GM20431 (cell line): ENCODE data around the gene CITED1.

Source experiments
- in situ Hi-C: fragments of 300-500 bp; cut with MseI, MboI; formaldehyde crosslinking; loops from one replicate; pipeline ENCODE4 v1.15.0; 2020; ENCODE audit warnings: low sequenced_read_pairs; ENCODE audit not compliant: unreplicated experiment

CITED1 gene, protein sequence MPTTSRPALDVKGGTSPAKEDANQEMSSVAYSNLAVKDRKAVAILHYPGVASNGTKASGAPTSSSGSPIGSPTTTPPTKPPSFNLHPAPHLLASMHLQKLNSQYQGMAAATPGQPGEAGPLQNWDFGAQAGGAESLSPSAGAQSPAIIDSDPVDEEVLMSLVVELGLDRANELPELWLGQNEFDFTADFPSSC

DNA sequence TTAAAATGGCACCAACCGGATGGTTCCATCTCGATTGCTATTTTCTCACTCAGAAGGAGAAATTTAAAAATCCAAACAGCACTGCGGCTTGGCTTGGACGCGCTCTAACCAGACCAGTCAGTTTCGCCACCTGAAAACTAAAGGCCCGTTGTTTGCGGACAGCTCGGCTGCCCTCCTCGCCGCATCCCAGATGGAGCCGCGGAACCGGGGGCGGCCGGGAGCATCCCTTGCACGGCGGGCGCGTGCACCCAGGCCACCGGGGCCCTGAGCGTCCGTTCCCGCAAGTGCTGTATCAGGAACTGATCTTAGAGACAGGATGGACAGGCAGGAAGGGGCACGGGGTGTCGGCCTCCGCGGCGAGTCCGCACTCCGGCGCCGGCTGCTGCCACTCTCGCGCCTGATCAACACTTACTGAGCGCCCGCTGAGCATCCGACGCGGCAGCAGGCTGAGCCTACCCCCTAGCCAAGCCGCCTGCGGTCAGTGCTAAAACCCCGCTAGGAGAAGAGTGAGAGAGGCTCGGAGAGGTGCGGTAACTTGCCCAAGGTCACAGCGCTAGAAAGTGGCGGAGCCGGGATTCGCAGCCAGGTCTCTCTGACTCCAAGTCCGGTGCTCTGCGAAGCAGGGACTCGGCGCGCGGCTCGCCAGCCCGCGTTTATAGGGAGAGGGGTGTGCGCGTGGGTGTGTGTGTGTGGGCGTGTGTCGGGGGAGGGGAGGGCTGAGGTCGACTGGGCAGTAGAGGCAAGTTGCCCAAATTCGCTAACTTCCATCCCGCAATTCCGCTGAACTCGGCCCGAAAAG is at the start of gene CITED1:
Gene CITED1, minus strand, starts transcription at position 629 of the 799 bp plus-strand sequence. CDS start 3,045 bp downstream, outside the sequence.
- in situ Hi-C loops: loop anchor here (25.0 kb wide), 1 partner anchor 232 kb away; no protein-coding TSS in a partner anchor

DNA sequence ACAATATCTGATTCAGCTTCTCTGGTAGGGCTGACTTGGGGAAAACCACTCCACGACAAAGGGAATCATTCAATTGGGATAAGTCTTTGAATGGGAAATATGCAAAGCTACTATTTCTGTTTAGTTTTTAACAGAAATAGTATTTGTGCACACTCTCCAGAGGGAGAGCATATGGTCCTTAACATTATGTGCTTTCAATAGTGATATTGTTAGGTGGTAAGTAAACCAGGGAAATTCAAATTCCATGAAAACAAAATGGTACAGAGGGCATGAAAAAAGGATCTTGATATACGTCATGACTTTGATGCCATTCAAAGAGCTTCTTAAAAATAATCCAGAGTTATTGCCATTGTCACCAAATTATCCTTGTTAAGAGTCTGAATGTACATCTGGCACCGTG is 47.1 kb upstream of the CITED1 start:
- in situ Hi-C loops: no loop called here

DNA sequence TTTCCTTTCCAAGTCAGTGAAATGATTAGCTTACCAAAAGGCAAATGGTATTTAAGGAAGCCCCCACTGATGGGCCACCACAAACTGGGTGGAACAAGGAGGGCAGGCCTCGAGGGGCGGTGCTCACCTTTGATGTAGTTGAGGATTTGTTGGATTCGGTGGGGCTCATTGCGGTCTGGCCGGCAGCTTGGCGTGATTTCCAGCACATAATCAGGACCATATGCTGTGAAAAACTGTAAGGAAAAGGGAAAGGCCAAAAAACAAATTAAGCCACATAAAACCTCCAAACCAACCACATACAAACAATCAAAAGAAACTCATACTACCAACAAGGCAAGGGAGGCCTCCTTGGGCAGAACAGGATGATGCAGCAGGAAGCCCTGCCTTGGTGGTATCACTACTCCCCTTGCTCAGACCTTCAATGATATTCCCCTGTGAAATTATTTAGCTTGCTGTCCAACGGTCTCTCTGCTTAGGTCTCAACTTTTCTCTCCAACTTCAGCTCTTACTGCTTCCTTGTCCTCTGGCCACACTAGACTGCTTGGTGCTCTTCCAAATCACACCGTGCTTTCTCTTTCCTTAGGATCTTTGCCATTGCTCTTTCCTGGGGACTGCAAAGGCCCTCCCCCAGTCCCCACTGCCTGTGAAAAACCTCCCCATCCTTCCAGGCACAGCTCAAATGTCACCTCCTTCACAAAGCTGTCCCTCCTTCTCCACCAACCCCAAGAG is 46.1 kb upstream of the CITED1 start:
- in situ Hi-C loops: no loop called here

DNA sequence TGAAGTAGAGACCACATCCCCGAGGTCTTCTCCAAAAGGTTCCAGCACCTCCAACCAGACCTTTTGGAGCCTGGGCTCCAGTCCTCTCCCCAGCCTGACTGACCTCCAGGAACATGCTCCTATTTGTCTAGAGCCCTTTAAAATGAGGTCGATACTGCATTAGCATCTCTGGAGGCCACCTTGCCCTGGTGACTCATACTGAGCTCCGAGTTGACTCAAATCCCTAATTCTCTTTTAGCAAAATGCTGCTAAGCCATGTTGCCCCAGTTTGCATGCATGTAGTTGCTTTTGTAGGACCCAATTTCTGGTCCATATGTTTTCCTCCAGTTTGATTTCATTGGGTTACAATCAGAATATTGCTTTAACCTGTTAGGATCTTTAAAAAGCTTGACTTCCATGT is 43.5 kb upstream of the CITED1 start:
- in situ Hi-C loops: no loop called here

DNA sequence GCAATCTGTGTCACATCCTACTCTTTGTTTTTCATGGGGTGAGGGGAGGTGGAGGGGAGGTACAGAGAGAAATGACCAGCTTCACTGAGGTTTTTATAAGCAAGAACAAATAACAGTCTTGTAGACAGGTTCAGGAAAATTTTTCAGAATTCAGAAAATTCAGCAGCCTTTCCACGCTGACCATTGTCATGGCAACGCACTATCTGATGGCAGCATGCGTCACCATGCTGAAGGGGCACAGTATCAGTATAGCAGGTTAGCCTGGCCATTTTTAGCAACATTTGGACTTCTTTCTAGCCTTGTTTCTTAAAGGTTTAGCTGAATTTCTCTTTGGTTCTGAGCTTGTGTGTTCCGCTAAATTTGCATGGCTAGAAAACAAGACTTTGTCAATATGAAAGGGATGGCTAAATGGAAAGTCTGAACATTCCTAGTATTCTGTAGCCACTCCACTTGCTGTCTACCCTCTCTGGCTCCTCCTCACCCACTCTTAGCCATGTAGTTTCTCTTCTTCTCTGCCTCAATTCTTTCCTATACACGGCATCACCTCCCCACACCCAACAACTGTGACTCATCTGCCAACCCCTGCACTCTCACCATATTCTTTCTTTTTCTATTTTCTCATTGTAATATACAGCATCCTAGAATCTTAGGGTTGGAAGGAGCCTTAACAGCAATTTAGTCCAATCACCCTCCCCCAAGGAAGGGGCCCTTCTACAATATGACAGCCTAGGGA is 42.7 kb upstream of the CITED1 start:
- in situ Hi-C loops: no loop called here

DNA sequence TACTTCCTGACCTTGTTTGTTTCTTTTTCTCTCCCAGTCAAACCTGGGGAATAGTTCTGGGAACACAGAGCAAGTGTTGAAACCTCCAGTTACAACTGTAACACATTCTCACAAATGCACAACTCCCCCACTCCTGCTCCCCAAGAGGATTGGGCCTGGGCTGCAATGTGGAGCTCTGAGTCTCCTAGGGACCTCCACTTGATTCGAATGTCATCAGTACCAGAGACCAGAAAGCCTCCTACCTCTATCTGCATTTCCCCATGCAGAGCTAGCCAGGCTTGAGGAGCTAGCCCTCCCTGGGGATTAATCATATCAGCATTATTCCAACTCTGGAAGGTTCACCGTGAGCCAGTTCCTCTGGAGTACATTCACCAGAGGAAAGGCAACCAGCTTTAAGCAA is 41.7 kb upstream of the CITED1 start:
- in situ Hi-C loops: no loop called here

DNA sequence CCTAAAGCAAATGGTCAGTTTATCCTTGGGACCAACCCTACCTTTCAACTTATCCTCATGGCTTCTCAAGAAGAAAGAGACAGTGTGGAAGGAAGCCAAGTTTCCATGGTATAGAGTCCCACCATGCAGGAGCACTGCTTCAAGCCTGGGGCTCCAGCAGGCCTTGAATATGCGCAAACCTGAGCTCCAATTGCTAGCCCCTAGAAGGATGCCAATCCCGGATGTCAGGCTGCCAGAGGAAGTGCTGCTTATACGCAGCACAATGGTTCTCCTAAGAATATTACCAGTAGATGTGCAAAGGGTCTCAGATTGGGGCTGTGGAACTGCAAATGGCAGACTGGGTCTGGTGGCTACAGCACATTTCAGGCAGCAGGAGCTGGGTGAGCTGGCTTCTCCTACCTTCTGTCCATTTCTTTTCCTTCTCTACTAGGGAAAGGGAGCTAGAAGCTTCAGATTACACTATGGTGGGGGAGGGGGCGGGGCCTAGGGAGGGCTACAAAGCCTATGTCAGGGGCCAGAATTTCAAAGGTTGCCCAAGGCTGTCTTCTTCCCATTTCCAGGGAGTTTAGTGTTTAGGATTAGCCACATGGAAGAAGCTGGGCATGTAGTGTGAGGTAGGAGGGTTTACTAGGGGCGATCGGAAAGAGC is 40.7 kb upstream of the CITED1 start:
- in situ Hi-C loops: no loop called here

DNA sequence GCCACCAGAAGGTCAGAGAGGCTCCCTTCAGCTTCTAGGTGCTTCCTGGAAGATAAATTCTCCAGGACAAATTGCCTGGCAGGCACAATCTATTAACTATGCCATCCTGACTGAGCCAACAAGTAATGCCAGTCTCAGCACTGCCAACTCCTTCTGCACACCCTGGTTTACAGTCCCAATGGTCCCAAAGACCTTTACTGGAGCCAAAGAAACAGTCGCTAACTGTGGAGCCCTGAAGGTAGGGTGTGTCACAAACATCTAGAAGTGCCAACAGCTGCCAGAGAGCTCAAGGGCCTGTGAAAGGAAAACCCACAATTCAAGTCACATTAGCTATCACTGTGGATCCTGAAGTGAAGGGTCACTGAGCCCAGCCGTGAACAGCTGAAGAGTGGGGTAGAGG is 34.9 kb upstream of the CITED1 start:
- in situ Hi-C loops: no loop called here

DNA sequence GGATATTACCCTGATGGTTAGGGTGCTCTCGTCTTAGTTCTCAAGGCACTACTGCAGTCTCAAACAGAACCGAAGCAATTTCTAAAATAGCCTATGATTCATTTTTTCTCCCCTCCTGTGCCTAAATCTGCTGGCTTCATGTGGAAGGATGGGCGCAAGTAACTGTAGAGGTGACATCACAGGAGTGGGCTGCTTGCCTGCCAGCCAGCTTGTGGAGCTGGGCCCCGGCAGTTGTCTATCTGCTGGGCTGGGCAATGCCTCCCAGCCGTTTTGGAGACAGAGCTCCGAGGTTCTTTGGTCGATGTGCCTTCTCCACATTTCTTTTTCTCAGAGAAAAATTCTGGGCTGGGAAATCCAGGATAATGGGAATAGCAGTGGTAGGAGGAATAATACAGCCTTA is 34.3 kb upstream of the CITED1 start:
- in situ Hi-C loops: no loop called here

DNA sequence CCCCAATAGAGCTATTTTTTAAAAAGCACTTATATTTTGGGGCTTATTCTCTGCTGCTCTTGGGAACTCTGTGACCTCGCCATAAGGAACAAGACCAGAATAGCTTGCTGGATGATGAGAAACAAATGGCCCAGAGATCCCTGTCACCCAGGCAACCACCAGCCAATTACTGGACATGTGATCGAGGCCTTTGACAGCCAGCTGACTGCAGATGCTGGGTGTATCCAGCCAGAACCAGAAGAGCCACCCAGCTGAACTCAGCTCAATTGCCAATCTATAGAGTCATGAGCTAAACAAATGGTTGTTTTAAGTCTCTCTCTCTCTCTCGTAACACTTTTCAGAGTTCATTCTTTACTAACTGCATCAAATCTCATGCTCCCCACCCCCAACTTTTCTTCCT is 24.4 kb upstream of the CITED1 start:
- in situ Hi-C loops: no loop called here

DNA sequence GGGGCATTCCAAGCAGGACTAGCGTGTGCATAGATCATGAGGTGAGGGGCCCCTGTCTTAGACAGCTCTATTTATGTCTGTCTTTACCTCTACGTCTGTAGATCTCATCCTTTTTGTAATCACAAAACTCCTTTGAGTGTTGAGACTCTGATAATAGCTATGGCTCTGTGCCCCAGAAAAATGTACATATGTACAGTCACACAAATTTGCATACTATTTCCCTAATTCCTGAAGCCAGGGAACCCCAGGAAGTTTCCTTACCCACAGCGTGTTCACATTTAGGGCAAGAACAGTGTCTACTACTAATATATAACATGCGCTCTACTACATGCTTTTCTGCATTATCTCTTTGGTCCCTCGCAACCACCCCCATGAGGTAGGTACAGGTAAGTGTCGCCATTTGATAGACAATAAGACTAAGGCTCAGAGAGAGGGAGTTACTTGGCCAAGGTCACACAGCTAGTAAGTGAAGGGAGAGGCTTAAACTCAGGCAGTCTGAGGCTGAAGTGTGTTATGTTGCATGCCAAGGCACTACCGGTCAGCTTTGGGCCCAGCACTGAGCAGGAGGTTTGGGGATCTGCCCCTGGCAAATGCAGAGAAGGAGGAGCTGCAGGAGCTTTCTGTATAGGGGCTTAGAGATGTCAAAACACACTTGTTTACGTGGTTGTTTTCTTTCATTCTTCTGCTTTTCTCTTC is 21.0 kb upstream of the CITED1 start:
- in situ Hi-C loops: no loop called here

DNA sequence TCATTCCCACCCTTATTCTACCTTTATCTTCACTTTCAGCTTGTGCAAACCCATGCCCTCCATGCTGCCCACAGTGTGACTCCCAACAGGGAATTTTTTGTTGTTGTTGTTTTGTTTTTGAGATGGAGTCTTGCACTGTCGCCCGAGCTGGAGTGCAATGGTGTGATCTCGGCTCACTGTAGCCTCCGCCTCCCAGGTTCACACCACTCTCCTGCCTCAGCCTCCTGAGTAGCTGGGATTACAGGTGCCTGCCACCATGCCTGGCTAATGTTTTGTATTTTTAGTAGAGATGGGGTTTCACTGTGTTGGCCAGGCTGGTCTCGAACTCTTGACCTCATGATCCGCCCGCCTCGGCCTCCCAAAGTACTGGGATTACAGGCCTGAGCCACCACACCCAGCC is 13.9 kb upstream of the CITED1 start:
- in situ Hi-C loops: loop anchor here (25.0 kb wide), 1 partner anchor 218 kb away; no protein-coding TSS in a partner anchor

DNA sequence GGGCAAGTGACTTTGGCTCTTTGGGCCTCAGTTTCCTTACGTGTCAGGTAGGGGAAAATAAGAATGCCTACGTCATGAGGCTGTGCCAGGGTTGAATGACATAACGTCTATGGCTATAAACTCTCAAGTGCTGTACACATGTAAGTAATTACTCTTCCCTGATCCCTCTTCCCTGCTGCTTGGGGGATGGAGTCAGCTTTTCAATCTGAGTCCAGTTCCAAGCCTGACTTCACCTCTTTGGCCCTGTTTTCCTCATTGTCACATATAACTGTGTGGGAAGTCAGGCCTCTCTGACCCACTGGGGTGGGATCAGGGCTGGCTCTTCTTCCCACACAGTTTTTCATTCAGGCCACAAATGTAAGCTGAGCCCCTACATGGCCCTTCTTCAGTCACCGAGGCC is 11.4 kb upstream of the CITED1 start:
- in situ Hi-C loops: loop anchor here (25.0 kb wide), 1 partner anchor 220 kb away; no protein-coding TSS in a partner anchor

DNA sequence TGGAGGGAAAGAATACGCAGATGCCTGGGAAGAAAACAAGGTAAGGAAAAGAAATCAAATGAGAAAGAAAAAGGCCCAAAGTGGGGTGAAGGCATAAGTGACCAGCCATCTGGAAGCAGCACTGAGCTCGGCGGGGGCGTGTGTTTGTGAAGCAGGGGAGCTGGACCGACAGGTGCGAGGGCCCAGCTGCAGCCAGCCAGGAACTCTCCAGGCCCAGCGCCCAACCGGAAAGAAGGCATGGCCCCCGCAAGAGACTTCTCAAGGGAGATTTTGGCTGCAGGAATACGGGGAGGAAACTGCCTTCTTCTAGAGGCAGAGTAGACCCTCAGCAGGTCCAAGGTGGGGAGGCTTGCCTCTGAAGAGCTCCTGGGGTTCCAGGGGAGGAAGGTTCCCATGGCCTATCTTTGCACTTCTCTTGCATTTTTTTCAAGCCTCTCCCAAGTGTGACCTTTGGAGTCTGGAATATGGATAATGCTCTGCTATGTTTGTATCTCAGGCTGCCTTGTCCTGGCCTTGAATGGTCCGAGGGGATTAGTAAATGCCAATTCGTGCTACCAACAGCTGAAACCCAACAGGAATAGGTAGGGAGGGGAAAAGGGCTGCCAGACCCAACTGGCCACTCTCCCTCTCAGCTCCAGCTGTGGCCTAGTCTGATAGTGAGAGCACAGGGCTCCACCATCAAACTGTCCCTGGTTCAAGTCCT is 10.8 kb upstream of the CITED1 start:
- in situ Hi-C loops: loop anchor here (25.0 kb wide), 1 partner anchor 221 kb away; no protein-coding TSS in a partner anchor

DNA sequence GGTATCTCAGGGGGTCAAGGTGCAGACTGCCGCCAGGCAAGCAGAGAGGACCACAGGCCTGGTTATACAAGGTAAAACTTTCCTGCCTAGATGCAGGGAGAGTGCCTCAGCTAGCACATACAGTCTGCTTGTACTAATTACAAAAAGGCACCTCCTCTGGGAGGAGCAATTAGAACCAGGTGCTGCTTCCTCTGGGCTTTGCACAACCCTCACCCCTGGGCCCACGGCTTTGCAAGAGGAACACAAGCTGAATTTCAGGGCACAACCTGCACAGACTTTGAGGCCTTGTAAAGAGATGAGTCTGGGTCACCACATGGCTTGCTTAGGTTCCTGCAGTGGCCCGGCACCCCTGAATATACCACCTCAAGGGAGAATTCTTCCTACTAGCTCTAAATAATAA is 9.2 kb upstream of the CITED1 start:
- in situ Hi-C loops: loop anchor here (25.0 kb wide), 1 partner anchor 222 kb away; no protein-coding TSS in a partner anchor

DNA sequence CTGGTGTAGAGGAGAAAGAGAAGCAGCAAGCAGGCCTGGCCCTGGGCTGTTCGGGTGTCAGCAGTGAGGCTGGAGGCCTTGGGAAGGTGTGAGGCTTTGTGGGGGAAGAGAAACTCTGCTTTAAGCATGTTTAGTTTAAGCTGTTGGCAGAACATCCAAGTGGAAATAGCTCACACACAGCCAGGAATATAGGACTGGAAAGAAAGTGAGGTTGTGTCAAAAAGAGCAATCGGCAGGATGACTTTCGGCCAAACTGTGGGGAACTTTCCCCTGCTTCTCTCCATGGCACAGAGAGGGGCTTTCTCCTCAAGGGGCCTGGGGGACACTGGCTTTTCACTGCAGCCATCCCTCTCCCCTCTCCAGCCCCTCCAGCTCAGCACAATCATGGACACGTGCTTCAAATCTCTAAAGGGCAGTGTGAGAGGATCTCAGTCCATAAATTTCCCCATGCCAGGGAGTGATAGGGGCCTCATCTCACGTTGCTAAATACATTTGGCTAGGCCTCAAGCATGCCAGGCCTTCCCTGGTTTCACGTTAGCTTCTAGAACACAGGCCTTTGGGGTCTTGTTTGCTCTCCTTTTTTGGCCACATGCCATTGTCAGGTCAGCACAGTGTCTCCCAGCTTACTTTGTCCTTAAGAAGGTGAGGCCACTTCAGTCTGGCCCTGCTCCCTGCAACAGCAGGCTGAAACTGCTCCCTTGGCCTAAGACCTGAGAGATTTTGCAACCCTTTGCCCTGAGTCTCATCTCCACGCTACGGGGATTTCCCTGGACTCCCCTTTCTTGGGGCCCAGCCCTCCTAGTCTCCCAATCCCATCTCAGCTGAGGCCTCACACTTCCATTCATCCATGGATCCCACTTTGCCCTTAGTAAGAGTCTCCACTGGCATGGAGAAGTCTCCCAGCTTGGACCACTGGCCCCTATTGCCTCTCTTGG is 8.3 kb upstream of the CITED1 start:
- in situ Hi-C loops: loop anchor here (25.0 kb wide), 1 partner anchor 223 kb away; no protein-coding TSS in a partner anchor

DNA sequence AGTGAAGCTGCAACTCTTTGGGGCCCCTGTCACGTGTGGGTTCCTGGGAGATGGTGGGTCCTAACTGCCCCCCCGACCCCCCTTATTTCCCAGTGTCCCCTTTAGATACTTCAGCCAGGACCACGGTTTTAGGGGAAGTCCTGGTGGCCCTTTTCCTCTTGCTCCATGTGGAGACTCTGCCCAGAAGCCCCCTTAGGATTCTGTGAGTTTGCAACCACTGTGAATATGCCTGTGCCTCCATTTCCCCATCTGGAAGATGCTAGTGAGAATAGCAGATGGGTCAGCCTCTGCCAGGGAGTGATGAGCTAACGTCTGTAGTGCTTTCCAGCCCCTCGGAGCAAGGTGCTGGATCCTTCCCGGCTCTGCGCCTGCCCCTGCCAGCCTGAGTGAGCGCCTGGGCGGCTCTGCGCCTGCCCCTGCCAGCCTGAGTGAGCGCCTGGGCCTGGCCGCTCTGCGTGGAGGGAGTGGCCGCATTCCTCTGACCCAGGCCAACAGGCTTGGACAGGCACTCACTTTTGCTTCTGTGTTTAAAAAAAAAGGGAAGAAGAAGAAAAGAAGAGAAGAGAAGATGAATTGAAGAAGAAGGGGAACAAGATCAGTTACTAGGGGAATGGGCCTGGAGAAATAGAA is 6.7 kb upstream of the CITED1 start:
- in situ Hi-C loops: loop anchor here (25.0 kb wide), 1 partner anchor 225 kb away; no protein-coding TSS in a partner anchor
